MCF 10A (cell line): ENCODE data around the gene KATNAL2. TPM values are rescaled to one million over a fixed set of nuclear protein-coding genes. Genes with fewer than 3 reads are reported as not detected.
"Not testable (repeated sequence)": the region's sequence is repeated elsewhere in the genome, so short reads cannot be mapped to it uniquely, and the experiment has no call there.

Source experiments
- BruUV-seq: library from RNA; stranded (reverse); fragments of 400-500 nt; replicated peaks from 2 replicates; lab custom pipeline; 2021; lab: Mats Ljungman, UMichigan
- CTCF ChIA-PET: fragments of 300-600 bp; sonication (Branson Sonifier 250); formaldehyde crosslinking; extraction: SDS; loops from one replicate; lab custom pipeline; 2021; ENCODE audit warnings: antibody characterized with exemption, inconsistent platforms; lab: Yijun Ruan, JAX
- POLR2A ChIA-PET: fragments of 300-600, 350-650 bp; sonication (Branson Sonifier 250); formaldehyde crosslinking; extraction: SDS; loops from one replicate; lab custom pipeline; 2020; ENCODE audit warnings: antibody characterized with exemption, inconsistent platforms; lab: Yijun Ruan, JAX
- DNase-seq: peaks from one replicate; pipeline ENCODE4 v3.0.0-alpha.2; 2018; ENCODE audit not compliant: unreplicated experiment
- H3K27ac Mint-ChIP-seq: one replicate; pipeline ENCODE4 v1.8.0; 2022; ENCODE audit warnings: mild to moderate bottlenecking, low read depth, mixed read lengths; ENCODE audit not compliant: unreplicated experiment
- H3K27me3 Mint-ChIP-seq: one replicate; pipeline ENCODE4 v1.8.0; 2022; ENCODE audit warnings: mixed read lengths; ENCODE audit not compliant: insufficient read depth, unreplicated experiment
- H3K36me3 Mint-ChIP-seq: one replicate; pipeline ENCODE4 v1.8.0; 2022; ENCODE audit warnings: mild to moderate bottlenecking, moderate library complexity, mixed read lengths; ENCODE audit not compliant: insufficient read depth, unreplicated experiment
- H3K4me1 Mint-ChIP-seq: one replicate; pipeline ENCODE4 v1.8.0; 2022; ENCODE audit warnings: mixed read lengths; ENCODE audit not compliant: insufficient read depth, unreplicated experiment
- H3K4me3 Mint-ChIP-seq: one replicate; pipeline ENCODE4 v1.8.0; 2022; ENCODE audit warnings: mild to moderate bottlenecking, moderate library complexity, mixed read lengths; ENCODE audit not compliant: unreplicated experiment
- H3K9me3 Mint-ChIP-seq: one replicate; pipeline ENCODE4 v1.8.0; 2022; ENCODE audit warnings: mixed read lengths; ENCODE audit not compliant: unreplicated experiment
- CTCF ChIP-seq: fragments of 200-600 bp; IDR thresholded peaks from one replicate; pipeline ENCODE4 v1.8.0; 2022; ENCODE audit warnings: antibody characterized with exemption, mild to moderate bottlenecking; ENCODE audit not compliant: unreplicated experiment
- intact Hi-C: fragments of 100-400 bp; cut with micrococcal nuclease; formaldehyde crosslinking; loops from 2 replicates; pipeline ENCODE4 v1.14.1; 2022
- total RNA-seq: library from RNA; stranded (reverse); gene quantifications from 2 replicates; pipeline ENCODE4 v1.2.3, GENCODE V29; 2022

KATNAL2 gene
- total RNA-seq, 1 experiment from 2014 or later = 2.1 TPM

DNA sequence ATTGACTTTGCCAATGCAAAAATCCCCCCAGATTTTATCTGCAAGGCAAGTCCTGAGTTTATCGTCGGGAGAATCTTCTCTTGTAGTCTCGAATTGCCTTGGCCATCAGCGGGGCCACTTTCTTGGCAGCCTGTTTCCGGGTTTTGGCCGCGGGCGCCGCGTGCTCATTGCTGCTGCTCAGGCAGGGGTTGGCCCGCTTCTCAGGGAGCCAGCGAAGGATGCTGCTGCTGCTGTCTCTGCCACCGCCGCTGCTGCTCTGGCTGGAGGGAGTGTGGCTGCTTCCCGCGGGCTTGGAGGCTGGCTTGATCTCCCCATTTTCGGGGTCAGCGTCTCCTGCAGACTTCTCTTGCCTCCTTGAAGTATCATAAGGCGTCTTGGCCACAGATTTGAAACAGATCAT, 115.5 kb downstream of the KATNAL2 start:
- CTCF ChIA-PET = interaction anchor here (0.6 kb wide), 1 partner anchor 324 kb away, joined by 3 read pairs; no protein-coding TSS in a partner anchor
- BruUV-seq = no TSS peak
- Mint-ChIP-seq H3K27ac (no peak overlapping the region), H3K4me1 (no peaks in the 10 kb centered on the region), H3K36me3 (no peaks in the 10 kb centered on the region), H3K4me3 (no peak overlapping the region), H3K27me3 (no peaks in the 10 kb centered on the region), H3K9me3 (no peaks in the 10 kb centered on the region)
- intact Hi-C loops = no loop called here
- TF ChIP-seq CTCF = no peak
- POLR2A ChIA-PET = no interaction called here
- no peak for DNase-seq

- intact Hi-C loops, H3K4me1 Mint-ChIP-seq, H3K4me3 Mint-ChIP-seq, POLR2A ChIA-PET, H3K27ac Mint-ChIP-seq, H3K27me3 Mint-ChIP-seq, H3K36me3 Mint-ChIP-seq, H3K9me3 Mint-ChIP-seq, CTCF ChIA-PET, BruUV-seq, DNase-seq: not testable (repeated sequence)
Measured at GRCh38 chr18:47034591-47034990, 117.2 kb downstream of the KATNAL2 start.

GRCh38 chr18:47035156-47035671, 117.8 kb downstream of the KATNAL2 start, which contains the start of gene ELOA2:
TSS of gene ELOA2 (minus strand) at chr18:47035621. CDS start at chr18:47035264, 357 bp downstream.
- BruUV-seq = no TSS peak
- H3K27ac Mint-ChIP-seq = no peak within 1 kb of the TSS
- ChIA-PET POLR2A (no interaction called here), CTCF (interaction anchor here (0.6 to 1.0 kb wide), 3 partner anchors 14 to 722 kb away, joined by 3 read pairs; no protein-coding TSS in a partner anchor)
- H3K36me3 Mint-ChIP-seq = no peaks in the 10 kb centered on the region
- H3K4me1 Mint-ChIP-seq = no peaks in the 10 kb centered on the region
- intact Hi-C loops = no loop called here
- no peak for DNase-seq
- no peak within 1 kb of the TSS for H3K4me3 Mint-ChIP-seq
- no peaks in the 10 kb centered on the region for H3K27me3 Mint-ChIP-seq
- no peak for TF ChIP-seq CTCF
- H3K9me3 Mint-ChIP-seq = no peaks in the 10 kb centered on the region

- Mint-ChIP-seq H3K4me1 (no peaks in the 10 kb centered on the region), H3K27ac (no peak overlapping the region), H3K4me3 (no peak overlapping the region), H3K9me3 (no peaks in the 10 kb centered on the region), H3K27me3 (no peaks in the 10 kb centered on the region), H3K36me3 (no peaks in the 10 kb centered on the region)
- POLR2A ChIA-PET = no interaction called here
- intact Hi-C loops = no loop called here
- peak; percentile 65 for DNase-seq
- no TSS peak for BruUV-seq
- peak; percentile 50 for TF ChIP-seq CTCF
- CTCF ChIA-PET = interaction anchor here (0.6 to 0.8 kb wide), 5 partner anchors 19 to 488 kb away, joined by 3 to 4 read pairs (median 3); no protein-coding TSS in a partner anchor
Measured at GRCh38 chr18:47036298-47036874, 119.0 kb downstream of the KATNAL2 start.
